Right hindlimb (tissue), 1 donor: Measurements from ENCODE around the gene UBXN1.
"Not testable (repeated sequence)": the region's sequence is repeated elsewhere in the genome, so short reads cannot be mapped to it uniquely, and the experiment has no call there.

Experiments used
- DNase-seq: peaks from one replicate; pipeline ENCODE4 v3.0.0-alpha.2; 2018

UBXN1 gene

GRCh38 chr11:62669420-62670161, 9.3 kb downstream of the UBXN1 start:
- DNase-seq = no peak

- no peak for DNase-seq
Observed at GRCh38 chr11:62667460-62667859, 11.4 kb downstream of the UBXN1 start.

- no peak for DNase-seq
Observed at GRCh38 chr11:62666259-62666926, 12.5 kb downstream of the UBXN1 start.

- DNase-seq = no peak
Observed at GRCh38 chr11:62665599-62666258, 13.1 kb downstream of the UBXN1 start.

- peak; percentile 98 for DNase-seq
Observed at GRCh38 chr11:62665075-62665598, 13.7 kb downstream of the UBXN1 start, which contains the start of the genes C11orf98 and CSKMT. Gene C11orf98, minus strand, starts transcription at chr11:62665210. Its CDS starts 41 bp downstream, at chr11:62665169. Gene CSKMT, plus strand, starts transcription at chr11:62665312. Its CDS starts 568 bp downstream, at chr11:62665880.

GRCh38 chr11:62664405-62665074, 14.3 kb downstream of the UBXN1 start:
- DNase-seq = no peak

- DNase-seq = no peak
Observed at GRCh38 chr11:62656796-62657429, 22.0 kb downstream of the UBXN1 start.

- no peak for DNase-seq
Observed at GRCh38 chr11:62654297-62654696, 24.6 kb downstream of the UBXN1 start.

GRCh38 chr11:62652161-62653006, 26.5 kb downstream of the UBXN1 start:
- DNase-seq = no peak

GRCh38 chr11:62650283-62650682, 28.6 kb downstream of the UBXN1 start:
- not testable (repeated sequence) for DNase-seq

GRCh38 chr11:62649486-62649885, 29.4 kb downstream of the UBXN1 start:
- DNase-seq = no peak

GRCh38 chr11:62648967-62649364, 29.9 kb downstream of the UBXN1 start:
- no peak for DNase-seq

GRCh38 chr11:62648185-62648966, 30.5 kb downstream of the UBXN1 start:
- DNase-seq = no peak

- DNase-seq = no peak
Observed at GRCh38 chr11:62647609-62648005, 31.3 kb downstream of the UBXN1 start.

GRCh38 chr11:62646825-62647608, 31.9 kb downstream of the UBXN1 start:
- DNase-seq = no peak

- peak; percentile 99 for DNase-seq
Observed at GRCh38 chr11:62645946-62646824, 32.7 kb downstream of the UBXN1 start, which contains the start of gene GANAB. Gene GANAB, minus strand, starts transcription at chr11:62646613. Its CDS starts 14 bp downstream, at chr11:62646599.

GRCh38 chr11:62645671-62645945, 33.3 kb downstream of the UBXN1 start:
- DNase-seq = no peak

GRCh38 chr11:62644220-62644619, 34.7 kb downstream of the UBXN1 start:
- no peak for DNase-seq

- no peak for DNase-seq
Observed at GRCh38 chr11:62632492-62632891, 46.4 kb downstream of the UBXN1 start.
